Transverse colon (tissue), 3 donors: ENCODE data around the gene SERPIND1.

ENCODE experiments used
- CTCF ChIP-seq, 5 experiments: fragments of 200-600 bp in 3 of 5; fragments of 450-650 bp in 2 of 5; sonication (generic) in 3 of 5; IDR thresholded peaks; 1 replicate in 2 of 5; 2 replicates in 3 of 5; pipeline ENCODE4 v1.5.1; 2016 to 2017; ENCODE audit warnings: antibody characterized with exemption in 5 of 5, inconsistent platforms in 3 of 5, mild to moderate bottlenecking in 2 of 5, moderate library complexity in 1 of 5
- EP300 ChIP-seq: sonication (generic); formaldehyde crosslinking; IDR thresholded peaks from one replicate; pipeline ENCODE4 v1.6.1; 2017; ENCODE audit warnings: antibody characterized with exemption, low read depth
- POLR2A ChIP-seq: fragments of 450-650 bp; IDR thresholded peaks from one replicate; pipeline ENCODE4 v1.6.1; 2016; ENCODE audit warnings: antibody characterized with exemption, mild to moderate bottlenecking, moderate library complexity

- TF ChIP-seq CTCF (IDR thresholded peaks at IDR 0.05) (no peak), POLR2A (no peak), EP300 (no peak)
These were observed 34.9 kb downstream of the SERPIND1 start for GRCh38 chr22:20808844-20809243.
